Kidney (tissue), 14 donors: ENCODE measurements around the gene CAPSL. TPM values are rescaled to one million over a fixed set of nuclear protein-coding genes. Genes with fewer than 3 reads are reported as not detected.

Experiments used
- DNase-seq, 5 donors: peaks; one replicate each; pipeline ENCODE4 v3.0.0-alpha.2; 2013 to 2020
- FAIRE-seq: peaks from 2 replicates; lab custom pipeline; 2012; peaks lifted over from hg19 to GRCh38; lab: Jason Lieb, UNC
- H3K27ac ChIP-seq, 2 donors: one replicate each; pipeline ENCODE4 v1.7.0; 2013; ENCODE audit warnings: low read depth in 2 of 2, low read length in 2 of 2, inconsistent platforms in 1 of 2
- H3K27me3 ChIP-seq: one replicate; pipeline ENCODE4 v1.7.1; 2013; ENCODE audit warnings: low read length, inconsistent platforms; ENCODE audit not compliant: control insufficient read depth, insufficient read depth
- H3K36me3 ChIP-seq, 3 donors: one replicate each; pipeline versions ENCODE4 v1.7.0 to v1.7.1; 2013; ENCODE audit warnings: low read length in 3 of 3, control low read depth in 1 of 3, inconsistent platforms in 1 of 3; ENCODE audit not compliant: insufficient read depth in 3 of 3, control insufficient read depth in 2 of 3
- H3K4me1 ChIP-seq, 3 donors: one replicate each; pipeline versions ENCODE4 v1.7.0 to v1.7.1; 2013; ENCODE audit warnings: low read length in 3 of 3, inconsistent platforms in 1 of 3, low read depth in 1 of 3; ENCODE audit not compliant: control insufficient read depth in 2 of 3, insufficient read depth in 2 of 3
- H3K4me3 ChIP-seq, 3 donors: one replicate each; pipeline versions ENCODE4 v1.7.0 to v1.8.1; 2013; ENCODE audit warnings: low read length in 3 of 3, control low read depth in 1 of 3, inconsistent platforms in 1 of 3
- H3K9ac ChIP-seq, 3 donors: one replicate each; pipeline versions ENCODE4 v1.7.0 to v1.7.1; 2013; ENCODE audit warnings: low read length in 3 of 3, control low read depth in 1 of 3, inconsistent platforms in 1 of 3
- H3K9me3 ChIP-seq, 3 donors: one replicate each; pipeline versions ENCODE4 v1.7.0 to v1.7.1; 2013; ENCODE audit warnings: low read length in 3 of 3, control low read depth in 1 of 3, inconsistent platforms in 1 of 3; ENCODE audit not compliant: control insufficient read depth in 2 of 3, insufficient read depth in 1 of 3
- CTCF ChIP-seq: IDR thresholded peaks from 3 replicates; pipeline ENCODE4 v1.5.1; 2012; ENCODE audit warnings: mild to moderate bottlenecking, moderate library complexity, borderline replicate concordance; ENCODE audit not compliant: insufficient read depth; ENCODE audit errors: extremely low read depth
- intact Hi-C: fragments of 100-400 bp; cut with DNase I; formaldehyde crosslinking; loops from one replicate; pipeline ENCODE4 v1.11.1; 2022
- polyA plus RNA-seq: library from polyadenylated mRNA; stranded (reverse); fragments of 350-450 nt; fragmentation: Illumina TruSeq; extraction: RNeasy Lipid Tissue Mini Kit (QIAGEN cat#74804); gene quantifications from one replicate; pipeline ENCODE4 v1.2.3, GENCODE V29; 2014; ENCODE audit warnings: low read depth, low replicate concordance; ENCODE audit not compliant: insufficient read depth
- total RNA-seq: library from RNA; stranded (reverse); fragmentation: NEBNext Ultra II Directional; extraction: Animal tissue kit (Norgen Biotek cat#: 25700); gene quantifications from one replicate; pipeline ENCODE4 v1.2.1, GENCODE V29; 2021
- donor health status: control.
- donor health status: control.
- donor health status: control.
- donor health status: control.
- donor health status: control.
- donor health status: DM: yes; HTN: yes; CAD: no.
- donor health status: Normal renal cell carcinoma (clear cell type).

The CAPSL gene
- total and polyA plus RNA-seq, 2 donors from 2014 or later: 1.9 to 4.3 TPM

- H3K27ac ChIP-seq: no peak overlapping the region
- no peak for FAIRE-seq
- H3K4me3 ChIP-seq: no peak overlapping the region
- no peaks in the 10 kb centered on the region for H3K27me3 ChIP-seq
- TF ChIP-seq CTCF: no peak
- H3K4me1 ChIP-seq: no peaks in the 10 kb centered on the region
- peaks cover 0 to 2% (median 0%) of the 10 kb centered on the region in 3 donors for H3K36me3 ChIP-seq
- intact Hi-C loops: no loop called here
- H3K9me3 ChIP-seq: no peaks in the 10 kb centered on the region
- no peak overlapping the region for H3K9ac ChIP-seq
- DNase-seq: no peak
Observed at GRCh38 chr5:35960328-35960727, 21.9 kb upstream of the CAPSL start.

GRCh38 chr5:35956429-35956828, 18.0 kb upstream of the CAPSL start:
- Histone ChIP-seq H3K27ac (no peak overlapping the region), H3K9ac (no peak overlapping the region), H3K36me3 (peaks cover 0 to 2% (median 0%) of the 10 kb centered on the region in 3 donors), H3K4me1 (no peaks in the 10 kb centered on the region), H3K27me3 (no peaks in the 10 kb centered on the region), H3K4me3 (no peak overlapping the region), H3K9me3 (no peaks in the 10 kb centered on the region)
- DNase-seq: no peak
- no peak for TF ChIP-seq CTCF
- FAIRE-seq: no peak
- intact Hi-C loops: no loop called here

- no peaks in the 10 kb centered on the region for H3K27me3 ChIP-seq
- H3K9ac ChIP-seq: no peak overlapping the region
- no peaks in the 10 kb centered on the region for H3K4me1 ChIP-seq
- H3K4me3 ChIP-seq: no peak overlapping the region
- FAIRE-seq (no peak), DNase-seq (peak in 1 of 5 donors; percentile 54)
- intact Hi-C loops: no loop called here
- no peaks in the 10 kb centered on the region for H3K9me3 ChIP-seq
- TF ChIP-seq CTCF: no peak
- H3K27ac ChIP-seq: no peak overlapping the region
- H3K36me3 ChIP-seq: peaks cover 0 to 2% (median 0%) of the 10 kb centered on the region in 3 donors
Observed at GRCh38 chr5:35954175-35954574, 15.8 kb upstream of the CAPSL start.

GRCh38 chr5:35947085-35947484, 8.7 kb upstream of the CAPSL start:
- H3K27me3 ChIP-seq: no peaks in the 10 kb centered on the region
- H3K4me1 ChIP-seq: no peaks in the 10 kb centered on the region
- H3K9ac ChIP-seq: no peak overlapping the region
- intact Hi-C loops: no loop called here
- no peak for DNase-seq
- no peaks in the 10 kb centered on the region for H3K36me3 ChIP-seq
- H3K27ac ChIP-seq: no peak overlapping the region
- no peaks in the 10 kb centered on the region for H3K9me3 ChIP-seq
- no peak for TF ChIP-seq CTCF
- H3K4me3 ChIP-seq: no peak overlapping the region
- FAIRE-seq: no peak
